PFSK-1 (cell line): ENCODE measurements around the gene FABP7.

Experiments used
- FOXP2 ChIP-seq: optimal IDR thresholded peaks from 2 replicates; pipeline ENCODE3; 2011; ENCODE audit warnings: borderline replicate concordance, control low read depth, inconsistent platforms; ENCODE audit not compliant: insufficient read depth; ENCODE audit errors: extremely low read length, extremely low read depth
- POLR2AphosphoS5 ChIP-seq: IDR thresholded peaks from 2 replicates; pipeline ENCODE4 v1.6.1; 2012; ENCODE audit warnings: low read depth, mild to moderate bottlenecking, control low read depth, low read length, moderate library complexity
- REST ChIP-seq, 2 experiments: IDR thresholded peaks; 2 replicates each; pipeline versions ENCODE4 v1.6.1 to v1.8.0; 2011 to 2012; ENCODE audit warnings: low read depth in 2 of 2, low read length in 2 of 2, control low read depth in 1 of 2, inconsistent platforms in 1 of 2, mild to moderate bottlenecking in 1 of 2, moderate library complexity in 1 of 2; ENCODE audit not compliant: insufficient read depth in 1 of 2
- SIN3A ChIP-seq: IDR thresholded peaks from 2 replicates; pipeline ENCODE4 v1.6.1; 2012; ENCODE audit warnings: mild to moderate bottlenecking, low read length, moderate library complexity, borderline replicate concordance; ENCODE audit not compliant: insufficient read depth
- TAF1 ChIP-seq: IDR thresholded peaks from 2 replicates; pipeline ENCODE4 v1.6.1; 2012; ENCODE audit warnings: low read length, control low read depth, borderline replicate concordance; ENCODE audit not compliant: insufficient read depth

The FABP7 gene

DNA sequence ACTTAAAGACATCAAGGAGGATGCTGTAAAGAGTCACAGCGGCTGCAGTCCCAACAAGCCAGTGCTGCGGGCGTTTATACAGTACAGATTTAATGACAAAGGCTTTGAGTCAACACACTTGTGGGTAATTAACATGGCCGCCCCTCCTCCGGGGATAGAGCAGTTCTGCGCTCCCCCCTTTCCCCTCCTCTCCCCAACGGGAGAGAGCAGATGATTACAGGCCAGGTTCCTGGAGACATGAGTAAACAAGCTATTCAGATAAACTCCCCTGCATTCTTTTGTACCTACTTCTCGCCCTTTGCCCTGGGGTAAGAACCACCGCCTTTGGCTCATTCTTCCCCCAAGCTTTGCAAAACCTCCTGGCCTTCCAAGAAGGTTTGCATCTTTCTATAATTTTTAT, 23.6 kb upstream of the FABP7 start:
- no peak for TF ChIP-seq POLR2AphosphoS5
- no peak for TF ChIP-seq FOXP2
- no peak for TF ChIP-seq TAF1
- TF ChIP-seq REST (IDR thresholded peaks at IDR 0.05; ENCODE audit: insufficient read depth in 1 of 2, low read depth in 2 of 2, low read length in 2 of 2) = no peak
- TF ChIP-seq SIN3A = no peak

DNA sequence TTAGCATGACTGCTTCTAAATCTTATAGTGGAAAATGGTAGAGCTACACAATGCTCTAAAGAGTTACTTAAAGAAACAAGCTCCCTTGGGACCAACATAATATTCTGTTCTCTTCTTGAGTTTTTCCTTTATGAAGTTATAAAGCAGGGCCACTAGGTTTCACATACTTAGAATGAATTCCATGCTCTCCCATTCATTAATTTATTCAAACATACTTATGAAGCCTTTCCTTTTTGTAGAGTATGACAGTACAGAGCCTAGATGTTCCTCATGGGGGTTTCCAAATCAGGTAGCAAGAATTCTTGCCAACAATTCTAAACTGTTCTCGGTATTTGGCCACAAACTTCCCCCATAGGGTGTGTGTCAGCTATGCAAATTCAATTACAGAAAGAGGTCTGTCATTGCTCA, 20.6 kb upstream of the FABP7 start:
- no peak for TF ChIP-seq TAF1
- no peak for TF ChIP-seq REST (IDR thresholded peaks at IDR 0.05; ENCODE audit: insufficient read depth in 1 of 2, low read depth in 2 of 2, low read length in 2 of 2)
- no peak for TF ChIP-seq FOXP2
- no peak for TF ChIP-seq SIN3A
- TF ChIP-seq POLR2AphosphoS5 = no peak

GRCh38 chr6:122760330-122760729, 19.2 kb upstream of the FABP7 start:
- TF ChIP-seq SIN3A = no peak
- TF ChIP-seq REST (IDR thresholded peaks at IDR 0.05; ENCODE audit: insufficient read depth in 1 of 2, low read depth in 2 of 2, low read length in 2 of 2) = no peak
- no peak for TF ChIP-seq TAF1
- no peak for TF ChIP-seq FOXP2
- TF ChIP-seq POLR2AphosphoS5 = no peak

- no peak for TF ChIP-seq FOXP2
- TF ChIP-seq SIN3A = no peak
- TF ChIP-seq POLR2AphosphoS5 = no peak
- TF ChIP-seq REST (IDR thresholded peaks at IDR 0.05; ENCODE audit: insufficient read depth in 1 of 2, low read depth in 2 of 2, low read length in 2 of 2) = no peak
- TF ChIP-seq TAF1 = no peak
Measured at GRCh38 chr6:122766256-122766655, 13.3 kb upstream of the FABP7 start.
